Activated CD8-positive, alpha-beta memory T cell treated with anti-CD3 and anti-CD28 coated beads for 4 hours (primary cell): ENCODE results near the gene DHRS7B.
"Not testable (repeated sequence)": the region's sequence is repeated elsewhere in the genome, so short reads cannot be mapped to it uniquely, and the experiment has no call there.

Experiments used
- DNase-seq, 2 donors: peaks; one replicate each; pipeline ENCODE4 v3.0.0-alpha.2; 2020; ENCODE audit warnings: low read depth in 2 of 2

DHRS7B gene

GRCh38 chr17:21108651-21109050 is 18.1 kb upstream of the DHRS7B start:
- no peak for DNase-seq

- no peak for DNase-seq
Observed at GRCh38 chr17:21113049-21113690, 13.6 kb upstream of the DHRS7B start.

GRCh38 chr17:21113716-21114115 is 13.0 kb upstream of the DHRS7B start:
- DNase-seq = no peak

GRCh38 chr17:21114791-21115190 is 12.0 kb upstream of the DHRS7B start:
- DNase-seq = not testable (repeated sequence)

- DNase-seq = peak; percentile 49 to 51
Observed at GRCh38 chr17:21119247-21119918, 7.4 kb upstream of the DHRS7B start.

GRCh38 chr17:21119919-21120249 is 6.9 kb upstream of the DHRS7B start:
- DNase-seq = no peak

GRCh38 chr17:21124086-21124485 is 2.7 kb upstream of the DHRS7B start:
- no peak for DNase-seq

- not testable (repeated sequence) for DNase-seq
Observed at GRCh38 chr17:21124517-21124916, 2.2 kb upstream of the DHRS7B start.

GRCh38 chr17:21125862-21126261 is 902 bp upstream of the DHRS7B start:
- DNase-seq = peak; percentile 23 to 43

- no peak for DNase-seq
Observed at GRCh38 chr17:21127509-21128077, 829 bp downstream of the DHRS7B start.

GRCh38 chr17:21129023-21129681 is 2.4 kb downstream of the DHRS7B start:
- DNase-seq = no peak

GRCh38 chr17:21131137-21131536 is 4.4 kb downstream of the DHRS7B start:
- no peak for DNase-seq

GRCh38 chr17:21132428-21132827 is 5.7 kb downstream of the DHRS7B start:
- DNase-seq = no peak

GRCh38 chr17:21134559-21134958 is 7.8 kb downstream of the DHRS7B start:
- no peak for DNase-seq

- DNase-seq = no peak
Observed at GRCh38 chr17:21140911-21141310, 14.1 kb downstream of the DHRS7B start.

GRCh38 chr17:21141331-21141730 is 14.6 kb downstream of the DHRS7B start:
- no peak for DNase-seq

- DNase-seq = not testable (repeated sequence)
Observed at GRCh38 chr17:21142065-21142464, 15.3 kb downstream of the DHRS7B start.

- no peak for DNase-seq
Observed at GRCh38 chr17:21143695-21144094, 16.9 kb downstream of the DHRS7B start.

- DNase-seq = not testable (repeated sequence)
Observed at GRCh38 chr17:21144299-21144698, 17.5 kb downstream of the DHRS7B start.

- DNase-seq = no peak
Observed at GRCh38 chr17:21146362-21147015, 19.7 kb downstream of the DHRS7B start.

GRCh38 chr17:21149621-21150020 is 22.9 kb downstream of the DHRS7B start:
- no peak for DNase-seq

GRCh38 chr17:21152731-21153130 is 26.0 kb downstream of the DHRS7B start:
- no peak for DNase-seq
